Measurements from ENCODE around the gene TSSC4.

DNA sequence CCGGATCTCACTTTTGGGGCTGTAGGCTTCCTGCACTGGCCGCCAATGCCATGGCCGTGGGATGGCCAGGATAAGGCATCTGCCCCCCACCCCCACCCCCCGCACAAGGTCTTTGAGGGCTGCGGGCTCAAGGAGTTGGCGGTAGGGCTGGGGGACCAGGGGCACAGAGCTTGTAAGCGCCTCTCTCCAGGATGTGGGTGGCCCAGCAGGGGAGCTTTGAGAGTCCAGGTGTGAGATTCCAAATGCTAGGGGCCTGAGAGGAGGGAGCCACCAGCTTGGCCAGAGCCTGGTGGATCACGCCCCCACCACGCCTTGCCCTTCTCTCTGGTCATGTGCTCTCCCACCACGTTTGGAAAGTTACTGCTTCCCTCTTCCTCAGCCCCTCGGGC lies 18.4 kb upstream of the TSSC4 start:
- TF ChIP-seq POLR2A (IDR thresholded peaks at IDR 0.05), result no peak
- TF ChIP-seq, protein P1, sequence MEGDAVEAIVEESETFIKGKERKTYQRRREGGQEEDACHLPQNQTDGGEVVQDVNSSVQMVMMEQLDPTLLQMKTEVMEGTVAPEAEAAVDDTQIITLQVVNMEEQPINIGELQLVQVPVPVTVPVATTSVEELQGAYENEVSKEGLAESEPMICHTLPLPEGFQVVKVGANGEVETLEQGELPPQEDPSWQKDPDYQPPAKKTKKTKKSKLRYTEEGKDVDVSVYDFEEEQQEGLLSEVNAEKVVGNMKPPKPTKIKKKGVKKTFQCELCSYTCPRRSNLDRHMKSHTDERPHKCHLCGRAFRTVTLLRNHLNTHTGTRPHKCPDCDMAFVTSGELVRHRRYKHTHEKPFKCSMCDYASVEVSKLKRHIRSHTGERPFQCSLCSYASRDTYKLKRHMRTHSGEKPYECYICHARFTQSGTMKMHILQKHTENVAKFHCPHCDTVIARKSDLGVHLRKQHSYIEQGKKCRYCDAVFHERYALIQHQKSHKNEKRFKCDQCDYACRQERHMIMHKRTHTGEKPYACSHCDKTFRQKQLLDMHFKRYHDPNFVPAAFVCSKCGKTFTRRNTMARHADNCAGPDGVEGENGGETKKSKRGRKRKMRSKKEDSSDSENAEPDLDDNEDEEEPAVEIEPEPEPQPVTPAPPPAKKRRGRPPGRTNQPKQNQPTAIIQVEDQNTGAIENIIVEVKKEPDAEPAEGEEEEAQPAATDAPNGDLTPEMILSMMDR (IDR thresholded peaks at IDR 0.05), result no peak

All from uterus (tissue), 2 donors.